ENCODE data around the gene ATP13A3.

The ATP13A3 gene

DNA sequence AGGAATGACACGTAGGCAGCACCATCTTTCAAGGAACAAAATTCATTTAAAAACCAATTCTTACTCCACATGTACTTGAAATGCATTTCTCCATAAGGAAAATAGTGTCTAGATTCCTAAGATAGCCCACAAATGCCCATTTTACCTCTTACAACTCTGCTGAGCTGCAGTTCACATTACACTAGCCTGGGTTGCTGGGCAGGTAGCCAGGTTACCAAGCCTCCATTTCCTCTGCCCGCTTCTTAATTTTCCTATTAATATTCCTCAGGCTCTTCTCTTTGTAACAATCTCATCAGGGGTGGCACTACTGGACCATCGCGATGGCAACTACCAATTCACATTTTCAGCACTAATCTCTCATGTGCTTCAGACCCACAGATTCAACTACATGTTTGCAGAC is 10.8 kb downstream of the ATP13A3 start:
- DNase-seq (ENCODE audit: low spot score) = no peak
- in situ Hi-C loops (cut with MboI; ENCODE audit: low sequenced_read_pairs, unreplicated experiment) = no loop called here
- TF ChIP-seq CTCF (IDR thresholded peaks at IDR 0.05; ENCODE audit: borderline replicate concordance, control extremely low read depth, extremely low read depth, insufficient read depth, missing control alignments) = no peak

GRCh38 chr3:194475138-194475932 is 11.5 kb downstream of the ATP13A3 start:
- in situ Hi-C loops (cut with MboI; ENCODE audit: low sequenced_read_pairs, unreplicated experiment) = no loop called here
- TF ChIP-seq CTCF (IDR thresholded peaks at IDR 0.05; ENCODE audit: borderline replicate concordance, control extremely low read depth, extremely low read depth, insufficient read depth, missing control alignments) = no peak
- no peak for DNase-seq (ENCODE audit: low spot score)

DNA sequence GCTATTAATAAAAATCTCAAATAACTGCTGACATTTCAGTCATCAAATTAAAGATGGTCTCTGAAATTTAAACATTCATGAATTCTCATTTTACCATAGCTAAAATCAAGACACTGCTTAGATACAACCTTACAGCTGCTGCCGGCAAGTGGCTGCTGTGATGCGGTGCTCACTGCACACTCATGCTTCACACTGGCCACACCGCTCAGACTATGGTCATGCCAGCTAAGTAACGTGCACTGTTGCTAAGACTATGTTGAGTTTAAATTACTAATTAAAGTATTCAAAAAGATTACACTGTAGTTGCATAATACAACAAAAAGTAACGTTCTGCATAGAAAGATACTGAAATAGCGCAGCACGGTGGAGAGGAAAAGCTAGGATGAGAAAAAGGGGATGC is 12.1 kb downstream of the ATP13A3 start:
- DNase-seq (ENCODE audit: low spot score) = no peak
- in situ Hi-C loops (cut with MboI; ENCODE audit: low sequenced_read_pairs, unreplicated experiment) = no loop called here
- TF ChIP-seq CTCF (IDR thresholded peaks at IDR 0.05; ENCODE audit: borderline replicate concordance, control extremely low read depth, extremely low read depth, insufficient read depth, missing control alignments) = no peak

DNA sequence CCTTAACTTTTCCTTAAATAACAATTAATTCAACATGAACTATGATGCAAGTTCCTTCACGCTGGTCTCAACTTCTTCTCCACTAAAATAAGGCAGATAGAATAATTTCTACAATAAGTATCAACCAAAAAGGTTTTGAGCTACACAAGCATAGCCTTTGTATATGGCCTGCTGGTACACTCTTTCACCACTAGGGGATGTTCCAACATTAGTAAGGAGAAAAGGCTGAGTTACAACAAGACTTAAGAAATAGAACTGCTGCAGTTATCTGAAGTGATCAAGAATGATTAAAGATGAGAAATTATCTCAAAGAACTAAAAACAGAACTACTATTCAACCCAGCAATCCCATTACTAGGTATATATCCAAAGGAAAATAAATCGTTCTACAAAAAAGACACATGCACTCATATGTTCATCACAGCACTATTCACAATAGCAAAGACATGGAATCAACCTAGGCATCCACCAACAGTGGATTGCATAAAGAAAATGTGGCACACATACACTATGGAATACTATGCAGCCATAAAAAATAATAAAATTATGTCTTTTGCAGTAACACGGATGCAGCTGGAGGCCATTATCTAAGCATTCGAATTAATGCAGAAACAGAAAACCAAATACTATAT is 14.4 kb downstream of the ATP13A3 start:
- DNase-seq (ENCODE audit: low spot score) = no peak
- in situ Hi-C loops (cut with MboI; ENCODE audit: low sequenced_read_pairs, unreplicated experiment) = no loop called here

GRCh38 chr3:194471863-194472262 is 14.9 kb downstream of the ATP13A3 start:
- no peak for TF ChIP-seq CTCF (IDR thresholded peaks at IDR 0.05; ENCODE audit: borderline replicate concordance, control extremely low read depth, extremely low read depth, insufficient read depth, missing control alignments)
- in situ Hi-C loops (cut with MboI; ENCODE audit: low sequenced_read_pairs, unreplicated experiment) = no loop called here
- DNase-seq (ENCODE audit: low spot score) = no peak

More for the DNA sequence above, 14.4 kb downstream of the ATP13A3 start:
- TF ChIP-seq CTCF (IDR thresholded peaks at IDR 0.05; ENCODE audit: borderline replicate concordance, control extremely low read depth, extremely low read depth, insufficient read depth, missing control alignments) = peak; percentile 91

DNA sequence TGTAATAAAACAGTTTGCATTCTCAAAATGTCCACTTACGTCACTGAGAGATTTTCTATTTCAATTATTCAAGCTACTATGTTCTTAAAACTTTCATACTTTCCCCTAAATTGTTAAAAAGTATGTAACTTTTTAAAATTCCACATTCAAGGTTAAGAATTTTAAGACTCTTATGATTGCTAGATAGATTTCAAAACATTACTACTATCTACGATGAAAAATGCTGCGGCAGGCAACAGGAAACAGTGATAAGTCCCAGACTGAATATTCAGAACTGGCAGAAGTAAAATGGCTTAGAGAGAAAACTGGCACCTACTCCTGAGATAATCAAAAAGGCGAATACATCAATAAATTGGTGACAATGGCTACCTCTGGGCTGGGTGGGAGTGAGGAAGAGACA is 16.2 kb downstream of the ATP13A3 start:
- no peak for DNase-seq (ENCODE audit: low spot score)
- TF ChIP-seq CTCF (IDR thresholded peaks at IDR 0.05; ENCODE audit: borderline replicate concordance, control extremely low read depth, extremely low read depth, insufficient read depth, missing control alignments) = no peak
- in situ Hi-C loops (cut with MboI; ENCODE audit: low sequenced_read_pairs, unreplicated experiment) = no loop called here
